ENCODE results near the gene CACNA1D.

DNA sequence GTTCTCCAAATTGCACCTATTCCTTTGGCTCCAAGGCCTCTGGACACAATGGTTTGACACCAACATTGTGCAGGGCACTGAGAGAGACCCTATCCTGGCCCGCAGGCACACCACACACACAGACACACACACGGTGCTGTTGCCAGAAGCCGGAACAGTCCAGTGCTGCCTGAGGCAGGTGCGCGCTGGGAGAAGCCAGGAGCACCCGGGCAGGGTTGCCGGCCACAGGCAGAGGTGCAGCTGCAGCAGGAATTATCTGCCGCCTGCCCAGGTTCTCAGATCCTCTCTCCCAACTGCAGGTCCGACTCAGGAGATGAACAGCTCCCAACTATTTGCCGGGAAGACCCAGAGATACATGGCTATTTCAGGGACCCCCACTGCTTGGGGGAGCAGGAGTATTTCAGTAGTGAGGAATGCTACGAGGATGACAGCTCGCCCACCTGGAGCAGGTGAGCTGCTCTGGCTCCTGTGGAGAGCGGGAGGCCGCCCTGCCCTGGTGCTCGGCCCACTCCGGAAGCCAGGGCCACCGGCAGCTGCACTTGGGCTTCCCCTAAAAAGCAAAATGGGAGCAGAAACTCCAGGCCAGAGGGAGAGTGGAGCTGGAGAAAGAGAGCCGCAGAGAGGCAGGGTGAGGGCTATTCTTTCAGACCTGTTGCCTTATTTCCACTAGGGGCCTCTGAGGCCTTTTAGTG lies 308.9 kb downstream of the CACNA1D start:
- TF ChIP-seq FOXA1 (IDR thresholded peaks at IDR 0.05) (no peak), NFRKB (IDR thresholded peaks at IDR 0.05) (no peak), BHLHE40 (IDR thresholded peaks at IDR 0.05; ENCODE audit: borderline replicate concordance) (no peak), SUZ12 (IDR thresholded peaks at IDR 0.05) (no peak), HDGF (IDR thresholded peaks at IDR 0.05; ENCODE audit: borderline replicate concordance) (no peak), TARDBP (IDR thresholded peaks at IDR 0.05) (no peak), FOXM1 (IDR thresholded peaks at IDR 0.05; ENCODE audit: borderline replicate concordance) (no peak), SP1 (IDR thresholded peaks at IDR 0.05) (no peak), ELF4 (IDR thresholded peaks at IDR 0.05) (no peak), LEF1 (IDR thresholded peaks at IDR 0.05; ENCODE audit: borderline replicate concordance) (no peak), ZNF384 (IDR thresholded peaks at IDR 0.05) (no peak), ARNT (IDR thresholded peaks at IDR 0.05) (no peak), CTBP1 (IDR thresholded peaks at IDR 0.05; ENCODE audit: borderline replicate concordance) (no peak)
- TF ChIP-seq, protein P1, sequence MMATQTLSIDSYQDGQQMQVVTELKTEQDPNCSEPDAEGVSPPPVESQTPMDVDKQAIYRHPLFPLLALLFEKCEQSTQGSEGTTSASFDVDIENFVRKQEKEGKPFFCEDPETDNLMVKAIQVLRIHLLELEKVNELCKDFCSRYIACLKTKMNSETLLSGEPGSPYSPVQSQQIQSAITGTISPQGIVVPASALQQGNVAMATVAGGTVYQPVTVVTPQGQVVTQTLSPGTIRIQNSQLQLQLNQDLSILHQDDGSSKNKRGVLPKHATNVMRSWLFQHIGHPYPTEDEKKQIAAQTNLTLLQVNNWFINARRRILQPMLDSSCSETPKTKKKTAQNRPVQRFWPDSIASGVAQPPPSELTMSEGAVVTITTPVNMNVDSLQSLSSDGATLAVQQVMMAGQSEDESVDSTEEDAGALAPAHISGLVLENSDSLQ (IDR thresholded peaks at IDR 0.05): no peak

All from HEK293T (cell line).